Epithelial cell of proximal tubule (primary cell): ENCODE measurements around the gene CACNA1H. TPM values are rescaled to one million over a fixed set of nuclear protein-coding genes. Genes with fewer than 3 reads are reported as not detected.

Experiments
- DNase-seq: peaks from one replicate; pipeline ENCODE4 v3.0.0-alpha.2; 2011; ENCODE audit warnings: low read depth
- H3K4me3 ChIP-seq: 2 replicates; pipeline ENCODE4 v1.5.1; 2011; ENCODE audit warnings: low read depth, mild to moderate bottlenecking, low read length
- total RNA-seq: library from RNA; depleted of rRNA; stranded (reverse); fragments of >200 nt; gene quantifications from 2 replicates; pipeline ENCODE4 v1.2.3, GENCODE V29; 2015
- TF ChIP-seq, protein P1 (sequence below): conservative IDR thresholded peaks from 2 replicates; pipeline ENCODE4 v1.5.1; 2012; ENCODE audit warnings: low read depth, mild to moderate bottlenecking, low read length

CACNA1H gene
- total RNA-seq, 1 donor from 2014 or later: 0.29 TPM

DNA sequence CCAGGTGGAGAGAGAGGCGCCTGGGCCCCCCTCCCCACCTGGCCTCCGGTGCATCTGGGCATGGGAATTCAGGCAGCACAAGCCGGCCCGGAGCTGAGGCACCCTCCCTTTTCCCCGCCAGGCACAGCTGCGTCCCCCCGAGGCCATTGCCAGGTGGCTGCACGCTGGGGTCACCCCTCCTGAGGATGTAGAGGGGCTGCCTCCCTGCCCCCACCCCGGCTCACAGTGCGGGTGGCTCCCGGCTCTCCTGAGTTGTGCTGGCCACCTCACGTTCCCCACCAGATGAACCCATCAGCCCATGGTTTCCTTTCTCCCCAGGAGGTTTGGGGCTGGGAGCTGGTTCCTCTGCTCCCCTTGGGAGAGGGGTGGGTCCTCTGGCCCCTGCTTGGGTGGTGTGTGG is 12.6 kb downstream of the CACNA1H start:
- TF ChIP-seq, protein P1, sequence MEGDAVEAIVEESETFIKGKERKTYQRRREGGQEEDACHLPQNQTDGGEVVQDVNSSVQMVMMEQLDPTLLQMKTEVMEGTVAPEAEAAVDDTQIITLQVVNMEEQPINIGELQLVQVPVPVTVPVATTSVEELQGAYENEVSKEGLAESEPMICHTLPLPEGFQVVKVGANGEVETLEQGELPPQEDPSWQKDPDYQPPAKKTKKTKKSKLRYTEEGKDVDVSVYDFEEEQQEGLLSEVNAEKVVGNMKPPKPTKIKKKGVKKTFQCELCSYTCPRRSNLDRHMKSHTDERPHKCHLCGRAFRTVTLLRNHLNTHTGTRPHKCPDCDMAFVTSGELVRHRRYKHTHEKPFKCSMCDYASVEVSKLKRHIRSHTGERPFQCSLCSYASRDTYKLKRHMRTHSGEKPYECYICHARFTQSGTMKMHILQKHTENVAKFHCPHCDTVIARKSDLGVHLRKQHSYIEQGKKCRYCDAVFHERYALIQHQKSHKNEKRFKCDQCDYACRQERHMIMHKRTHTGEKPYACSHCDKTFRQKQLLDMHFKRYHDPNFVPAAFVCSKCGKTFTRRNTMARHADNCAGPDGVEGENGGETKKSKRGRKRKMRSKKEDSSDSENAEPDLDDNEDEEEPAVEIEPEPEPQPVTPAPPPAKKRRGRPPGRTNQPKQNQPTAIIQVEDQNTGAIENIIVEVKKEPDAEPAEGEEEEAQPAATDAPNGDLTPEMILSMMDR: no peak
- no peak overlapping the region for H3K4me3 ChIP-seq
- no peak for DNase-seq

GRCh38 chr16:1167276-1168107 is 14.6 kb downstream of the CACNA1H start:
- TF ChIP-seq, protein P1: no peak
- H3K4me3 ChIP-seq: no peak overlapping the region
- DNase-seq: no peak

GRCh38 chr16:1168837-1169236 is 15.9 kb downstream of the CACNA1H start:
- DNase-seq: no peak
- TF ChIP-seq, protein P1: no peak
- H3K4me3 ChIP-seq: no peak overlapping the region

- TF ChIP-seq, protein P1: no peak
- H3K4me3 ChIP-seq: no peak overlapping the region
- DNase-seq: no peak
Observed at GRCh38 chr16:1169285-1170075, 16.6 kb downstream of the CACNA1H start.

GRCh38 chr16:1170076-1170418 is 17.1 kb downstream of the CACNA1H start:
- H3K4me3 ChIP-seq: no peak overlapping the region
- TF ChIP-seq, protein P1: no peak
- DNase-seq: no peak

- TF ChIP-seq, protein P1: no peak
- H3K4me3 ChIP-seq: no peak overlapping the region
- no peak for DNase-seq
Observed at GRCh38 chr16:1171001-1171400, 18.1 kb downstream of the CACNA1H start.
